ENCODE results near the gene SEC24D.

SEC24D gene

DNA sequence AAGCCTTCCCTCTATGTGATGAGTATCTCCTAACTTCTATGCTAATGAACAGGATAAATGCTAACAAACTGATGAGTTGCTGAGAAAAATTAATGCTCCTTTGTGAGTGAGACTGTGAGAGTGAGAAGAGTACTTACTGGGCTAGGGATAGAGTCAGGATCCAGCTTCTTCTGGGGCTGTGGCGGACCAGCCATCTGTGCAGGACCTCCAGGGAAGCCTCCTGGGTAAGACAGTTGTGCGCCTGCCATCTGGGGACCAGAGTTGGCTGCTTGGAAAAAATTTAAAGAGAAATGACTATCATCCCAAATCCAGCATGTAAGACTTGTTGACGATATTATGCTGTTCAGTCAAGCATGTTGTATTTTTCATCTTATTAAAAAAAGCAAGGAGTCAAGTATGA lies 21.0 kb downstream of the SEC24D start:
- TF ChIP-seq, protein P1, sequence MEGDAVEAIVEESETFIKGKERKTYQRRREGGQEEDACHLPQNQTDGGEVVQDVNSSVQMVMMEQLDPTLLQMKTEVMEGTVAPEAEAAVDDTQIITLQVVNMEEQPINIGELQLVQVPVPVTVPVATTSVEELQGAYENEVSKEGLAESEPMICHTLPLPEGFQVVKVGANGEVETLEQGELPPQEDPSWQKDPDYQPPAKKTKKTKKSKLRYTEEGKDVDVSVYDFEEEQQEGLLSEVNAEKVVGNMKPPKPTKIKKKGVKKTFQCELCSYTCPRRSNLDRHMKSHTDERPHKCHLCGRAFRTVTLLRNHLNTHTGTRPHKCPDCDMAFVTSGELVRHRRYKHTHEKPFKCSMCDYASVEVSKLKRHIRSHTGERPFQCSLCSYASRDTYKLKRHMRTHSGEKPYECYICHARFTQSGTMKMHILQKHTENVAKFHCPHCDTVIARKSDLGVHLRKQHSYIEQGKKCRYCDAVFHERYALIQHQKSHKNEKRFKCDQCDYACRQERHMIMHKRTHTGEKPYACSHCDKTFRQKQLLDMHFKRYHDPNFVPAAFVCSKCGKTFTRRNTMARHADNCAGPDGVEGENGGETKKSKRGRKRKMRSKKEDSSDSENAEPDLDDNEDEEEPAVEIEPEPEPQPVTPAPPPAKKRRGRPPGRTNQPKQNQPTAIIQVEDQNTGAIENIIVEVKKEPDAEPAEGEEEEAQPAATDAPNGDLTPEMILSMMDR (IDR thresholded peaks at IDR 0.05; ENCODE audit: borderline replicate concordance, control extremely low read depth, extremely low read depth, insufficient read depth, missing control alignments), result no peak
- no peak for DNase-seq (ENCODE audit: low spot score)
- in situ Hi-C loops (cut with MboI; ENCODE audit: low sequenced_read_pairs, unreplicated experiment), result no loop called here

DNA sequence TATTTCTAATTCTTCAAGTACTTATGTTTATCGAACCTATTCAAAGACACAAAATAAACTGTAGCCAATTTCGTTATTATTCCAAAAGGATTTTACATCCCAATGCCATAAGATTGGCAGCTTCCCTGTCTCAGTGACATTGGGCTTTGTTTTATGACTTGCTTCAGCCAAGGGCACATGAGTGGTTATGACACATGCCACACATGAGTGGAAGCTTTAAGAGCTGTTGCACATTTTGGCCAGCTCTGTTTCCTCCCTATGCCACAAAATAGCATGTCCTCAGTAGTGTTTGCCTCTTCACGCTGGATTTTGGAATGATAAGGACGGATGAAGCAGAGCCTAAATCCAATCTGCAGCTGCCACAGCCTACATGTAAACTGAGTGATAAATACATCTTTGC lies 21.9 kb downstream of the SEC24D start:
- no peak for DNase-seq (ENCODE audit: low spot score)
- TF ChIP-seq, protein P1 (IDR thresholded peaks at IDR 0.05; ENCODE audit: borderline replicate concordance, control extremely low read depth, extremely low read depth, insufficient read depth, missing control alignments), result no peak
- in situ Hi-C loops (cut with MboI; ENCODE audit: low sequenced_read_pairs, unreplicated experiment), result no loop called here

DNA sequence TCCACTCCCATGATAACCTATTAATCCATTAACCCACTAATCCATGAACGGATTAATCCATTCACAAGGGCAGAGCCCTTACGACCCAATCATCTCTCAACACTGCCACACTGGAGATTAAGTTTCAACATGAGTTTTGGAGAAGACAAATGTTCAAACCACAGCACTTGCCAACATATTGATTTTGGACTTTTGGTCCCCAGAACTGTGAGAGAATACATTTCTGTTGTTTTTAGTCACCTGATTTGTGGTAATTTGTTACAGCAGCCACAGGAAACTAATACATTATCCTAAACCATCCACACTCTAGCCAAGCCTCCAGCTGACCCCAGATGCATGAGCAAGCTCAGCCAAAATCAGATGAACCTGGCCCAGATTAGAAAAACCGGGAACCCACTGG lies 22.4 kb downstream of the SEC24D start:
- in situ Hi-C loops (cut with MboI; ENCODE audit: low sequenced_read_pairs, unreplicated experiment), result no loop called here
- TF ChIP-seq, protein P1 (IDR thresholded peaks at IDR 0.05; ENCODE audit: borderline replicate concordance, control extremely low read depth, extremely low read depth, insufficient read depth, missing control alignments), result no peak

DNA sequence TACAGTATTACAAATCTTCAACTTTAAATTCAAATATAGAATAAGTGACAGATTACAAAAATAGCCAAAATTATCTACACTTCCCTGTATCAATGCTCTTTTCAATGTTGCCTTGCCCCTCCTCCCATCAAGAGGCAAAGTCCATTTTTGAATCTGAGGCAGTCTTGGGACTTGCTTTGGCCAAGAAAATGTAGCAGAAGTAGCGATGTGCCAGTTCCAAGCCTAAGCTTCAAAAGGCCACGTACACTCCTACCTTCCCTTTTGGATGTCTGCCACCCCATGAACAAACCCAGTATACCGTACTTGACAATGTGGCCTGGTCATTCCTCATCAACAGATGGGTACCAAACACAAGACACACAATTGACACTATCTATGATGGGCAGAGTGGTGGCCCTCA lies 24.1 kb downstream of the SEC24D start:
- in situ Hi-C loops (cut with MboI; ENCODE audit: low sequenced_read_pairs, unreplicated experiment), result no loop called here
- no peak for DNase-seq (ENCODE audit: low spot score)
- TF ChIP-seq, protein P1 (IDR thresholded peaks at IDR 0.05; ENCODE audit: borderline replicate concordance, control extremely low read depth, extremely low read depth, insufficient read depth, missing control alignments), result no peak

More for the DNA sequence above, 22.4 kb downstream of the SEC24D start:
- no peak for DNase-seq (ENCODE audit: low spot score)

DNA sequence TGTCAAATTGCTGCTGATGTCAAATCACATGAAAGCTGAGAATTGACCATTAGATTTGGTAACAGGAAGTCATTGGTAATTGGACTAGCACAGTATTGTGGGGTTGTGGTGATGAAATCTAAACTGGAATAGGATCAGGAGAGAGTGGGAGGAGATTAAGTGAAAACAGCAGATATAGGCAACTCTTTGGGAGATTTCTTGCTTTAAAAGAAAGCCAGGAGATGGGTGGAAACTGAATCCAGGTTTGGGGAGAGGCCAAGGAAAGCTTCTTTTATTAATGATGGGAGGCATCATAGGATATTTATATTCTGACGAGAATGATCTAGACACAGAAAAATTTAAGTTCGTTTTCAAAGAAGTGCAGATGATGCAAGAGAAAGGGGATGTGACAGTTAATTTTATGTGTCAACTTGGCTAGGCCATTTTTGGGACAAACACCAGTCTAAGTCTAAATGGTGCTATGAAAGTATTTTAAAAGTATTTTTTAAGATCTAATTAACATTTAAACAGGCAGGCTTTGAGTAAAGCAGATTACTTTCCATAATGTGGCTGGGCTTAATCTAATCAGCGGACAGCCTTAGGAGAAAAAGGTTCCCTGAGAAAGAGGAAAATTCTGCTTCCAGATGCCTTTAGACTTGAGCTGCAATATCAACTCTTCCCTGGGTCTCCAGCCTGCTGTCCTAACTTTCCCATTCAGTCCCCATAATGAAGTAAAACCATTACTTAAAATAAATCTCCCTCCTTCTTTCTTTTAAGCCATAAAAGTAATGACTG lies 24.7 kb downstream of the SEC24D start:
- no peak for DNase-seq (ENCODE audit: low spot score)
- TF ChIP-seq, protein P1 (IDR thresholded peaks at IDR 0.05; ENCODE audit: borderline replicate concordance, control extremely low read depth, extremely low read depth, insufficient read depth, missing control alignments), result no peak
- in situ Hi-C loops (cut with MboI; ENCODE audit: low sequenced_read_pairs, unreplicated experiment), result no loop called here

DNA sequence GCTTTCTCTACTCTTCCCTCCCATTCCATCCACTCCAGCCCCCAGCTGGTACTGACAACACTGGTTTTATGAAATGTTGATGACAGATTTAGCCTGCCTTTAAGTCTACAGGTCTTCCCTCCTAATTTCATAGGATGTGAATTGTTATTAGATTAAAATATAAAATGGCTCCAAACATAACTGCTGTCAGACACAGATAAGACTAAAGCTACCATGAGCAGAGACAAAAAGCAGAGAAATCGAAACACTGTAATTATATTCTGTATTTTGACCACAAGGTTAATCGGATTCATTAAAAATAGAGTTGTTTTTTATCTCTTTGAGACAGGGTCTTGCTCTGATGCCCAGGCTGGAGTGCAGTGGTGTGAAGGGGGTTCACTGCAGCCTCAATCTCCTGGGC lies 28.3 kb downstream of the SEC24D start:
- no peak for DNase-seq (ENCODE audit: low spot score)
- TF ChIP-seq, protein P1 (IDR thresholded peaks at IDR 0.05; ENCODE audit: borderline replicate concordance, control extremely low read depth, extremely low read depth, insufficient read depth, missing control alignments), result no peak
- in situ Hi-C loops (cut with MboI; ENCODE audit: low sequenced_read_pairs, unreplicated experiment), result no loop called here

Measured in GM13976 (cell line).